ENCODE results near the gene TALDO1.
A peak's percentile ranks its signal among the peaks of the same experiment; 100 is the strongest.
"Not testable (repeated sequence)": the region's sequence is repeated elsewhere in the genome, so short reads cannot be mapped to it uniquely, and the experiment has no call there.

TALDO1 gene

GRCh38 chr11:737366-737765 lies 9.9 kb upstream of the TALDO1 start:
- no peak for DNase-seq (ENCODE audit: low read depth)

DNA sequence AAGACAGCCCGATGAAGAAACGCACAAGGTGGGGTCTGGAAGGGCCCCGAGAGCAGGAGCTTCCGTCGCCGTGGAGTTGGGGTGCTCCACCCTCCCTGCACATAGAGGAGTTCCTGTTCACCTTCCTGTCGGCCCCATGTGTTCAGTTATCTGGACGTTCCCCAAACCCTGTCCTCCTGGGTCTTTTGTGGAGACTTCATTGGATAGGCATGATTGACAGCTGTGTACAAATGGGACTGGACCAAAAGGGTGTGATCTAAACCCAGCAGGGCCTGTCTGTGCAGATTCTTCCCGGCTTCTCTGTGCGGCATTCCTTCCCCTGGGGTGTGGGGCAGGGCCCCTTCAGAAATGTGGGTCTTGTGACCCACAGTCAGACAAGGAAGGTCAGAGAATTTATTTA lies 9.4 kb upstream of the TALDO1 start:
- DNase-seq (ENCODE audit: low read depth): not testable (repeated sequence)

GRCh38 chr11:742156-742546 lies 5.1 kb upstream of the TALDO1 start:
- DNase-seq (ENCODE audit: low read depth): no peak

DNA sequence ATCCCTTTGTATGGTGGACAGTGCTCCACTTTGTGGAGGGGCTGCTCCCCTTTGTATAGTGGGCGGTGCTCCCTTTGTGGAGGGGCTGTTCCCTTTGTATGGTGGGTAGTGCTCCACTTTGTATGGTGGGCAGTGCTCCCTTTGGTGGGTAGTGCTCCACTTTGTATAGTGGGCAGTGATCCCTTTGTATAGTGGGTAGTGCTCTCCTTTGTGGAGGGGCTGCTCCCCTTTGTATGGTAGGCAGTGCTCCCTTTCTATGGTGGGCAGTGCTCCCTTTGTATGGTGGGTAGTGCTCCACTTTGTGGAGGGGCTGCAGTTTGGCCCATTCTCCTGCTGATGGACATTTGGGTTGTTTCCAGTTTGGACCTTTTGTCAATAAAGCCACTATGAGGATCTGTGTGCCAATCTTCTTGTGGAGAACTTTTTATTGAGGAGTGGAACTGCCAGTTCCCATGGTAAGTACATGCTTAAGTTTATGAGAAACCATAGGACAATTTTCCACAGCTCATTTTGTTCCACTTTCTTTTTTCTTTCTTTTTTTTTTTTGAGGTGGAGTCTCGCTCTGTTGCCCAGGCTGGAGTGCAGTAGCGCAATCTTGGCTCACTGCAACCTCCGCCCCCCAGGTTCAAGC lies 4.6 kb upstream of the TALDO1 start:
- no peak for DNase-seq (ENCODE audit: low read depth)

DNA sequence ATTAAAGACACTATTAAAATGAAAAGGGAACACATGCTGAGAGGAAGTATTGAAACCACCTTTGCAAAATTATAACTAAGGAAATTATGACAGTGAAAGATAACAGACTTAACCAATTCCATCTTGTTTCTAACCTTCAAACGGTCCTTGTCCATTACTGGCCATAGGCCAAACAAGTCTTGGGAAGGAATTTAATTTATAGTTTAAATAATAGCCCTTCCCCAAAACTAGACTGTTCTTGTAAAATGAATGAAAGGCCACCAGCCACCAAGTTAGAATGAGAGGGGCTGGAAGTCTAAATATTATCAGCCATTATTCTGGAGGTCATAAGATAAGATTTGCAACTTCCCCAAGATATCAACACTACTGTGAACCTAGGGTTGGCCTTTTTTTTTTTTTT lies 1.8 kb upstream of the TALDO1 start:
- DNase-seq (ENCODE audit: low read depth): no peak

- DNase-seq (ENCODE audit: low read depth): no peak
Observed at GRCh38 chr11:746289-747157, 741 bp upstream of the TALDO1 start.

- no peak for DNase-seq (ENCODE audit: low read depth)
Observed at GRCh38 chr11:748007-748359, 719 bp downstream of the TALDO1 start.

DNA sequence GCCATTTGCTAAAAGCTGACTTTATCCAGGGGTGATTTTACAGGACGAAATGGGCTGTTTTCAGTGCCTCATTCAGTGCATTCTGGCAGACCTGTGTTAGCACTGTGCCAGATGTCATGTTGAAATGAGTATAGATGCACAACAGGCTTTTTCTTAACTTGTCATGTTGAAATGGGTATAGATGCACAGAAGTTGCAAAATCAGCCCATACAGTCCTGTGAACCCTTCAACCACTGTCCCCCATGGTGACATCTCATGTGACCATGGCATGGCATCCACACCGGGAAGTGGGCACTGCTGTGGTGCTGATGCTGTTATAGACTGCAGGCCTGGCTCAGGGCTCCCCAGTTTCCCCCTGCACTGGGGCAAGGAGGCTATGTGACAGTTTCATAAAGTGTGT lies 2.5 kb downstream of the TALDO1 start:
- no peak for DNase-seq (ENCODE audit: low read depth)

GRCh38 chr11:760236-760635 lies 13.0 kb downstream of the TALDO1 start:
- DNase-seq (ENCODE audit: low read depth): no peak

DNA sequence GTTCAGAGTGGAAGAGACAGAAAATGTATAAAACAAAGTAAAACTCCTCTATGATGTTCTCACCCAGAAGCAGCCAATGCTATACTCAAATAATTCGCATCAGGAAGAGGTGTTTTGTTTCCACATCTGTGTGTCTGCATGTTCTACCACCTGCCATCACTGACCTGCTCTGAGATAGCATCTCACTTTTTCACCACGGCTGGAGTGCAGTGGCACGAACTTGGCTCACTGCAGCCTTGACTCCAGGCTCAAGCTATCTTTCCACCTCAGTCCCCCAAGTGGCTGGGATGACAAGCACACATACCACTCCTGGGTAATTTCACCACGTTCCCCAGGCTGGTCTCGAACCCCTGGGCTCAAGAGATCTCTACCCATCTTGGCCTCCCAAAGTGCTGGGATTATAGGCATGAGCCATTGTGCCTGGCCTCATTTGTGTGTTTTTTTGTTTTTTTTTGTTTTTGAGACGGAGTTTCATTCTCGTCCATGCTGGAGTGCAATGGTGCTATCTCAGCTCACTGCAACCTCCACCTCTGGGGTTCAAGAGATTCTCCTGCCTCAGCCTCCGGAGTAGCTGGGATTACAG lies 14.4 kb downstream of the TALDO1 start:
- DNase-seq (ENCODE audit: low read depth): no peak

DNA sequence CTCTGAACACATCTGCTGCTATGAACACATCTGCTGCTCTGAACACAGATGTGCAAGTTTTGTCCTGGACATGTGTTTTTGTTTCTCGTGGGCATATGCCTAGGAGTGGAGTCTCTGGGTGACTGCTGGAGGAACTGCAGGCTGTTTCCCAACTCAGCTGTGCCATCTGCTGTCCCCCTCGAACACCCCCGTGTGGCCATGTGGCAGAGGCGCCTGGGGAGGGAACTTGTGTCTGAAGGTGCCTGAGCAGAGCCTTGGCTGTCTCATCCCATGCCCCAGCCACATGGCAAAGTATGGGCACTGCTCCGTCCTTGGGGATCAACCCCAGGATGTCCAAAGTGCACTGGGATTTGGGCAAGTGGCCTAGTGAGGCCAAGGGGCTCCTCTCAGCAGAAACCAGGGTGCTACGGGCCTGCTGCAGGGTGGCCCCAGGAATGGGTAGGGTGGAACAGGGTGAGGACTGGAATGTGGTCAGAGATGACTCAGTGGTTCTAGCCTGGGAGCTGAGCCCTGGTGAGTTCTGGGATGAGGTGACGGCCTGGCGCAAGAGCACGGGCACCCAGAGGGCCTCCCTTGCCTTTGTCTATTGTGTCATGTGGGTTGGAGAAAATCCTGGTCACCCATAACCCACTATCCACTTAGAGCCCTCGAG lies 15.3 kb downstream of the TALDO1 start:
- DNase-seq (ENCODE audit: low read depth): no peak

GRCh38 chr11:763073-763463 lies 15.8 kb downstream of the TALDO1 start:
- DNase-seq (ENCODE audit: low read depth): no peak

DNA sequence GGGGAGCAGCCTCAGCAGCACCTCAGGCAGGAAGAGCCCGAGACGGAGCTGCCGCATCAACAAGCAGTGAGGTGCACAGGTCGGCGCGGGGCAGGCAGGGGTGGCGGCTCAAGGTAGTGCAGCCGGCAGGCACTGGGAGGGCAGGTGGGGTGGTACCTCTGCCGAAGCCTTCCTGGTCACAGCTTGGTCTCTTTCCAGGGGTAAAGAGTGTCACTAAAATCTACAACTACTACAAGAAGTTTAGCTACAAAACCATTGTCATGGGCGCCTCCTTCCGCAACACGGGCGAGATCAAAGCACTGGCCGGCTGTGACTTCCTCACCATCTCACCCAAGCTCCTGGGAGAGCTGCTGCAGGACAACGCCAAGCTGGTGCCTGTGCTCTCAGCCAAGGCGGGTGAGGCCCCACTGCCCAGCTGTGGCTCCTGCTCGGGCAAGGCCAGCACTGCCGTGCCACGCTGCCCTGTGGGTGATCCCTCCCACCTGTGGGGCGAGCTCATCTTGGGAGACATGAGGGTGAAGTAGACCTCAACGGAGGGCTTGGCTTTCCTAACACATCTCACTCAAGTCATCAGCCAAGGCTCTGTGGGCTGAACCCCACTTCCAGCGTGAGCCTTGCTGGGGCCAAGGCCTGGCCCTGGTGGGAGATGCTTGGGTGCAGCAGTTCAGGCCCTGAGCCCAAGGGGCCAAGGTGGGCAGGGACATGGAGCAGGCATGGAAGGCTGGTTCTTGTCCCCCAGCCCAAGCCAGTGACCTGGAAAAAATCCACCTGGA lies 16.5 kb downstream of the TALDO1 start:
- no peak for DNase-seq (ENCODE audit: low read depth)

DNA sequence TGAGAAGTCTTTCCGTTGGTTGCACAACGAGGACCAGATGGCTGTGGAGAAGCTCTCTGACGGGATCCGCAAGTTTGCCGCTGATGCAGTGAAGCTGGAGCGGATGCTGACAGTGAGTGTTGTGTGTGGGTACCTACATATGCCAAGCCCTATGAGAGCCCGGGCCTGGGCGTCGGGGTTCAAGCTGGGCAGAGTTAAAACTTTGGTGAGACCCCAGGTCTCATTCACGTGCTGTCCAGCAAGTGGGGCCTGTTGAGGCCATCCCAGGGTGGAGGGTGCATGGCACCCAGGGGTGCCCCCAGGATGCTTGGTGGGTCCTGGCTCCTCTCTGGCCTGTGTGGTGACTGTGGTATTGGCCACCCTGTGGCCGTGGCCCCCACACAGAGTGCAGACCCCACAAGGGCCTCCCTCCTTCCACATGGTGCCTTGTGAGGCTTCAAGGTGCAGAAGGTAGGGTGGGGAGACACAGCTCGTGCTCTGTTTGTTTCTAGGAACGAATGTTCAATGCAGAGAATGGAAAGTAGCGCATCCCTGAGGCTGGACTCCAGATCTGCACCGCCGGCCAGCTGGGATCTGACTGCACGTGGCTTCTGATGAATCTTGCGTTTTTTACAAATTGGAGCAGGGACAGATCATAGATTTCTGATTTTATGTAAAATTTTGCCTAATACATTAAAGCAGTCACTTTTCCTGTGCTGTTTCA lies 17.2 kb downstream of the TALDO1 start:
- no peak for DNase-seq (ENCODE audit: low read depth)

DNA sequence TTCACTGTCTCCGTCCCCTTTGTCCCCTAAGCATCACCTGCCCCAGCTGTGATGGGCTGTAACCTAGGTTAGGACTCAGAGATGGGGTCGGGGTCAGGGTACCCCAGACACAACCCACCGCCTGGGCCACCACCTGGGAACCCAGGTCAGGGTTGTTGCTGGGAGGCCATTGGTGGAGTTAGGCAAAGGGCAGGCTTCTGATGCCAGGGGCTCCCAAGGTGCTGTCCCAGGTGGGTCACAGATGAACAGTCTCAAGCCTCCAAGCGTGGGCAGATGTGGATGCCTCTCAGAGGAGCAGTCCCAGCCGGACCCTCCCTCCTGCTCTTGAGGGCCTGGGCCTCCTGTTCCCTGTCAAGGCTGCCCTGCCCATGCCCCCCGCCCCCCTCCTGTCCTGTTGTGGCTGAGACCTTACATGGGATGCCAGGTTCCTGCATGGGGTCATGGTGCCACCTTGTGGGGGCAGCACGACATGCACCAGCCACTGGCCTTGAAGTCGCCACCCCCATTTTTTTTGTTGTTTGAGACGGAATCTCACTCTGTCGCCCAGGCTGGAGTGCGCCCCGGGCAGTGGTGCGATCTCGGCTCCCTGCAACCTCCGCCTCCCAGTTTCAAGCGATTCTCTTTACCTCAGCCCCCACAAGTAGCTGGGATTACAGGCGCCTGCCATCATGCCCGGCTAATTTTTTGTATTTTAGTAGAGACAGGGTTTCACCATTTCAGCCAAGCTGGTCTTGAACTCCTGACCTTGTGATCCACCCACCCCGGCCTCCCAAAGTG lies 17.9 kb downstream of the TALDO1 start:
- peak; percentile 22 for DNase-seq (ENCODE audit: low read depth)

DNA sequence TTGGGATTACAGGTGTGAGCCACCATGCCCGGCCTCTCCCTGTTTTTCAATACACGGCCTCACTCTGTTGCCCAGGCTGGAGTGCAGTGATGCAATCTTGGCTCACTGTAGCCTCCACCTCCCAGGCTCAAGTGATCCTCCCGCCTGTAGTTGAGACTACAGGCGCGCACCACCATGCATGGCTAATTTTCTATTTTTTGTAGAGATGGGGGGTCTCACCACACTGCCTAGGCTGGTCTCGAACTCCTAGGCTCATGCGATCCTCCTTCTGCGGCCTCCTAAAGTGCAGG lies 18.5 kb downstream of the TALDO1 start:
- DNase-seq (ENCODE audit: low read depth): no peak

- DNase-seq (ENCODE audit: low read depth): no peak
Observed at GRCh38 chr11:766106-766935, 19.1 kb downstream of the TALDO1 start.

GRCh38 chr11:766936-767210 lies 19.6 kb downstream of the TALDO1 start:
- no peak for DNase-seq (ENCODE audit: low read depth)

- DNase-seq (ENCODE audit: low read depth): no peak
Observed at GRCh38 chr11:767238-767637, 20.0 kb downstream of the TALDO1 start.

GRCh38 chr11:769887-770641 lies 22.8 kb downstream of the TALDO1 start:
- no peak for DNase-seq (ENCODE audit: low read depth)

All from T-helper 22 cell (primary cell).